ENCODE data around the gene PAFAH2.

- TF ChIP-seq REST (IDR thresholded peaks at IDR 0.05) (no peak), SP1 (IDR thresholded peaks at IDR 0.05) (no peak), CTCF (IDR thresholded peaks at IDR 0.05; ENCODE audit: low read depth, low read length, missing input control) (no peak), GABPA (IDR thresholded peaks at IDR 0.05 in 1 of 2, conservative IDR thresholded peaks at IDR 0.05 in 1 of 2) (no peak), JUND (IDR thresholded peaks at IDR 0.05) (no peak), MAX (IDR thresholded peaks at IDR 0.05) (no peak), NR2F2 (IDR thresholded peaks at IDR 0.05) (no peak), YY1 (IDR thresholded peaks at IDR 0.05) (no peak), FOXA1 (IDR thresholded peaks at IDR 0.05) (no peak), EGR1 (IDR thresholded peaks at IDR 0.05; ENCODE audit: low read depth in 2 of 2) (no peak), ZBTB33 (IDR thresholded peaks at IDR 0.05) (no peak), TAF1 (conservative IDR thresholded peaks at IDR 0.05) (no peak), RAD21 (IDR thresholded peaks at IDR 0.05) (no peak)
Measured at GRCh38 chr1:26003756-26004155, 5.9 kb upstream of the PAFAH2 start.

Measured in liver (tissue), 3 donors.